HG02884 (cell line): ENCODE results near the gene MYH10.

Experiments used
- ATAC-seq: cut with Tn5 transposase; IDR thresholded peaks from one replicate; pipeline ENCODE4 v1.9.1; 2021; ENCODE audit warnings: mild to moderate bottlenecking, moderate library complexity; ENCODE audit not compliant: unreplicated experiment

Gene MYH10

GRCh38 chr17:8500609-8501008 is 129.9 kb downstream of the MYH10 start:
- ATAC-seq: no peak

GRCh38 chr17:8499614-8500013 is 130.9 kb downstream of the MYH10 start:
- no peak for ATAC-seq

GRCh38 chr17:8499171-8499570 is 131.4 kb downstream of the MYH10 start:
- ATAC-seq: no peak

GRCh38 chr17:8496081-8496480 is 134.4 kb downstream of the MYH10 start:
- ATAC-seq: no peak

GRCh38 chr17:8494506-8495111 is 135.9 kb downstream of the MYH10 start:
- no peak for ATAC-seq

- ATAC-seq: no peak
Measured at GRCh38 chr17:8494021-8494420, 136.5 kb downstream of the MYH10 start.

GRCh38 chr17:8492121-8492520 is 138.4 kb downstream of the MYH10 start:
- no peak for ATAC-seq

GRCh38 chr17:8490256-8491023 is 140.1 kb downstream of the MYH10 start:
- no peak for ATAC-seq

- ATAC-seq: no peak
Measured at GRCh38 chr17:8489841-8490240, 140.7 kb downstream of the MYH10 start.

GRCh38 chr17:8488901-8489300 is 141.6 kb downstream of the MYH10 start:
- ATAC-seq: no peak

- no peak for ATAC-seq
Measured at GRCh38 chr17:8488491-8488890, 142.0 kb downstream of the MYH10 start.

- no peak for ATAC-seq
Measured at GRCh38 chr17:8487743-8488142, 142.8 kb downstream of the MYH10 start.

- no peak for ATAC-seq
Measured at GRCh38 chr17:8487130-8487645, 143.3 kb downstream of the MYH10 start.

GRCh38 chr17:8485491-8485890 is 145.0 kb downstream of the MYH10 start:
- no peak for ATAC-seq

GRCh38 chr17:8484465-8484864 is 146.1 kb downstream of the MYH10 start:
- ATAC-seq: no peak

GRCh38 chr17:8482546-8482945 is 148.0 kb downstream of the MYH10 start:
- ATAC-seq: no peak

GRCh38 chr17:8481703-8482102 is 148.8 kb downstream of the MYH10 start:
- no peak for ATAC-seq

GRCh38 chr17:8481089-8481488 is 149.4 kb downstream of the MYH10 start:
- ATAC-seq: no peak

- no peak for ATAC-seq
Measured at GRCh38 chr17:8480011-8480976, 150.2 kb downstream of the MYH10 start.

GRCh38 chr17:8479431-8479947 is 151.0 kb downstream of the MYH10 start:
- ATAC-seq: no peak
